OCI-LY3 (cell line): ENCODE measurements around the gene CCR1.

ENCODE experiments used
- EZH2phosphoT487 ChIP-seq: fragments of 200-600 bp; shearing (Covaris generic); IDR thresholded peaks from 2 replicates; pipeline ENCODE4 v1.6.1; 2018; ENCODE audit warnings: antibody characterized with exemption, mixed run types, low read depth
- TF ChIP-seq, protein P1 (sequence below): fragments of 200-600, 300-600 bp; sonication (generic); IDR thresholded peaks from 2 replicates; pipeline ENCODE4 v1.5.1; 2014; ENCODE audit warnings: antibody characterized with exemption, low read length, low read depth

DNA sequence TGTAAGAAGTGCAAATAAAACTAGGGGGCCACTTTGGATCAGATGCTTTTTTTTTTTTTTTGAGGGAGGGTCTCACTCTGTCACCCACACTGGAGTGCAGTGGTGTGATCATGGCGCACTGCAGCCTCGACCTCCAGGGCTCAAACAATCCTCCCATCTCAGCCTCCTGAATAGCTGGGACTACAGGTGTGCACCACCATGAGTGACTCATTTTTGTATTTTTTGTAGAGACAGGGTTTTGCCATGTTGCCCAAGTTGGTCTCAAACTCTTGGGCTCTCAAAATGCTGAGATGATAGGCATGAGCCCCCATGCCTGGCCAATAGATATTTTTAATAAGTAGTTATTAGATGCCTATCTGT is 20.8 kb downstream of the CCR1 start:
- TF ChIP-seq, protein P1, sequence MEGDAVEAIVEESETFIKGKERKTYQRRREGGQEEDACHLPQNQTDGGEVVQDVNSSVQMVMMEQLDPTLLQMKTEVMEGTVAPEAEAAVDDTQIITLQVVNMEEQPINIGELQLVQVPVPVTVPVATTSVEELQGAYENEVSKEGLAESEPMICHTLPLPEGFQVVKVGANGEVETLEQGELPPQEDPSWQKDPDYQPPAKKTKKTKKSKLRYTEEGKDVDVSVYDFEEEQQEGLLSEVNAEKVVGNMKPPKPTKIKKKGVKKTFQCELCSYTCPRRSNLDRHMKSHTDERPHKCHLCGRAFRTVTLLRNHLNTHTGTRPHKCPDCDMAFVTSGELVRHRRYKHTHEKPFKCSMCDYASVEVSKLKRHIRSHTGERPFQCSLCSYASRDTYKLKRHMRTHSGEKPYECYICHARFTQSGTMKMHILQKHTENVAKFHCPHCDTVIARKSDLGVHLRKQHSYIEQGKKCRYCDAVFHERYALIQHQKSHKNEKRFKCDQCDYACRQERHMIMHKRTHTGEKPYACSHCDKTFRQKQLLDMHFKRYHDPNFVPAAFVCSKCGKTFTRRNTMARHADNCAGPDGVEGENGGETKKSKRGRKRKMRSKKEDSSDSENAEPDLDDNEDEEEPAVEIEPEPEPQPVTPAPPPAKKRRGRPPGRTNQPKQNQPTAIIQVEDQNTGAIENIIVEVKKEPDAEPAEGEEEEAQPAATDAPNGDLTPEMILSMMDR, result no peak
- TF ChIP-seq EZH2phosphoT487, result no peak
